MM.1S (cell line): Measurements from ENCODE around the gene TBC1D32.

ENCODE experiments used
- EZH2 ChIP-seq: fragments of 300-600 bp; sonication (generic); optimal IDR thresholded peaks from 2 replicates; pipeline ENCODE3; 2017; ENCODE audit warnings: low read depth, mild to moderate bottlenecking, antibody characterized with exemption, low read length, mixed read lengths
- EZH2phosphoT487 ChIP-seq: fragments of 300-600 bp; sonication (generic); IDR thresholded peaks from 2 replicates; pipeline ENCODE4 v1.6.1; 2018; ENCODE audit warnings: antibody characterized with exemption, low read length
- TF ChIP-seq, protein P1 (sequence below): fragments of 300-600 bp; sonication (generic); IDR thresholded peaks from 2 replicates; pipeline ENCODE4 v1.5.1; 2016; ENCODE audit warnings: antibody characterized with exemption, low read length, mixed read lengths

DNA sequence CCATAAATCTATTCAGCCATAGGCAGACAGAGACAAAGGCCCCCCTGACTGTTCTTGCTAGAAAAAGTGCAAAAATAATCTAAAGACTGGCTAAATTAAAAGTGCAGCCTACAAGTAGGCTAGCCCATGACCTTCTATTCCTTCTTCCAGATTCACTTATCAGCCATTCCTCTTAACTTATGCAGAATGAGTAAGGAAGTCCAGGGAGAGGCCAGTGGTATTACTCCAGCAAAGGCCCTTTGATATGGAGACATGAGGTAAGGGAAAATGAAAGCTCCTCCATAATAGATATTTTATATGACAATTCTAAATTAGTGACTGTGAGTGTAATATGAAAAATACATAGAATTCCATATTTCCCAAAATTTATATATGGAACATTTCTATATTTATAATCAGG lies 199.4 kb downstream of the TBC1D32 start:
- TF ChIP-seq, protein P1, sequence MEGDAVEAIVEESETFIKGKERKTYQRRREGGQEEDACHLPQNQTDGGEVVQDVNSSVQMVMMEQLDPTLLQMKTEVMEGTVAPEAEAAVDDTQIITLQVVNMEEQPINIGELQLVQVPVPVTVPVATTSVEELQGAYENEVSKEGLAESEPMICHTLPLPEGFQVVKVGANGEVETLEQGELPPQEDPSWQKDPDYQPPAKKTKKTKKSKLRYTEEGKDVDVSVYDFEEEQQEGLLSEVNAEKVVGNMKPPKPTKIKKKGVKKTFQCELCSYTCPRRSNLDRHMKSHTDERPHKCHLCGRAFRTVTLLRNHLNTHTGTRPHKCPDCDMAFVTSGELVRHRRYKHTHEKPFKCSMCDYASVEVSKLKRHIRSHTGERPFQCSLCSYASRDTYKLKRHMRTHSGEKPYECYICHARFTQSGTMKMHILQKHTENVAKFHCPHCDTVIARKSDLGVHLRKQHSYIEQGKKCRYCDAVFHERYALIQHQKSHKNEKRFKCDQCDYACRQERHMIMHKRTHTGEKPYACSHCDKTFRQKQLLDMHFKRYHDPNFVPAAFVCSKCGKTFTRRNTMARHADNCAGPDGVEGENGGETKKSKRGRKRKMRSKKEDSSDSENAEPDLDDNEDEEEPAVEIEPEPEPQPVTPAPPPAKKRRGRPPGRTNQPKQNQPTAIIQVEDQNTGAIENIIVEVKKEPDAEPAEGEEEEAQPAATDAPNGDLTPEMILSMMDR = no peak
- TF ChIP-seq EZH2 (no peak), EZH2phosphoT487 (no peak)
